PFSK-1 (cell line): ENCODE results near the gene KCTD3.

ENCODE experiments used
- POLR2AphosphoS5 ChIP-seq: IDR thresholded peaks from 2 replicates; pipeline ENCODE4 v1.6.1; 2012; ENCODE audit warnings: low read depth, mild to moderate bottlenecking, control low read depth, low read length, moderate library complexity
- REST ChIP-seq, 2 experiments: IDR thresholded peaks; 2 replicates each; pipeline versions ENCODE4 v1.6.1 to v1.8.0; 2011 to 2012; ENCODE audit warnings: low read depth in 2 of 2, low read length in 2 of 2, control low read depth in 1 of 2, inconsistent platforms in 1 of 2, mild to moderate bottlenecking in 1 of 2, moderate library complexity in 1 of 2; ENCODE audit not compliant: insufficient read depth in 1 of 2
- TAF1 ChIP-seq: IDR thresholded peaks from 2 replicates; pipeline ENCODE4 v1.6.1; 2012; ENCODE audit warnings: low read length, control low read depth, borderline replicate concordance; ENCODE audit not compliant: insufficient read depth

- TF ChIP-seq POLR2AphosphoS5 (no peak), TAF1 (no peak), REST (IDR thresholded peaks at IDR 0.05; ENCODE audit: insufficient read depth in 1 of 2, low read depth in 2 of 2, low read length in 2 of 2) (no peak)
These were observed 85.3 kb downstream of the KCTD3 start for GRCh38 chr1:215652371-215652770.
